SK-N-SH (cell line): ENCODE data around the gene YBX1.
"Not testable (repeated sequence)": the region's sequence is repeated elsewhere in the genome, so short reads cannot be mapped to it uniquely, and the experiment has no call there.

ENCODE experiments used
- MXI1 ChIP-seq: IDR thresholded peaks from 2 replicates; pipeline ENCODE4 v1.6.1; 2012; ENCODE audit warnings: mild to moderate bottlenecking, low read depth, low read length, improper control_type of control experiment
- TAF1 ChIP-seq: IDR thresholded peaks from 2 replicates; pipeline ENCODE4 v1.6.1; 2012; ENCODE audit warnings: low read depth, mild to moderate bottlenecking, low read length, moderate library complexity, borderline replicate concordance
- TF ChIP-seq, protein P1 (sequence below): IDR thresholded peaks from 2 replicates; pipeline ENCODE4 v1.4.0; 2012; ENCODE audit warnings: low read depth
- TF ChIP-seq, protein P2 (sequence below): IDR thresholded peaks from 2 replicates; pipeline ENCODE4 v1.4.0; 2012; ENCODE audit warnings: low read depth, borderline replicate concordance

DNA sequence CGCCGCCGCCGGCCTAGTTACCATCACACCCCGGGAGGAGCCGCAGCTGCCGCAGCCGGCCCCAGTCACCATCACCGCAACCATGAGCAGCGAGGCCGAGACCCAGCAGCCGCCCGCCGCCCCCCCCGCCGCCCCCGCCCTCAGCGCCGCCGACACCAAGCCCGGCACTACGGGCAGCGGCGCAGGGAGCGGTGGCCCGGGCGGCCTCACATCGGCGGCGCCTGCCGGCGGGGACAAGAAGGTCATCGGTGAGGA is 193 bp downstream of the YBX1 start:
- peak; percentile 12; the same call in 1 of the 2 replicates for TF ChIP-seq TAF1
- TF ChIP-seq, protein P1, sequence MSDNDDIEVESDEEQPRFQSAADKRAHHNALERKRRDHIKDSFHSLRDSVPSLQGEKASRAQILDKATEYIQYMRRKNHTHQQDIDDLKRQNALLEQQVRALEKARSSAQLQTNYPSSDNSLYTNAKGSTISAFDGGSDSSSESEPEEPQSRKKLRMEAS = not testable (repeated sequence)
- TF ChIP-seq MXI1 = not testable (repeated sequence)
- TF ChIP-seq, protein P2, sequence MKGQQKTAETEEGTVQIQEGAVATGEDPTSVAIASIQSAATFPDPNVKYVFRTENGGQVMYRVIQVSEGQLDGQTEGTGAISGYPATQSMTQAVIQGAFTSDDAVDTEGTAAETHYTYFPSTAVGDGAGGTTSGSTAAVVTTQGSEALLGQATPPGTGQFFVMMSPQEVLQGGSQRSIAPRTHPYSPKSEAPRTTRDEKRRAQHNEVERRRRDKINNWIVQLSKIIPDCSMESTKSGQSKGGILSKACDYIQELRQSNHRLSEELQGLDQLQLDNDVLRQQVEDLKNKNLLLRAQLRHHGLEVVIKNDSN = not testable (repeated sequence)
